Testis (tissue), 3 donors: ENCODE data around the gene PRELID2. TPM values are rescaled to one million over a fixed set of nuclear protein-coding genes. Genes with fewer than 3 reads are reported as not detected.

Experiments used
- DNase-seq: peaks from one replicate; pipeline ENCODE4 v3.0.0-alpha.2; 2019
- H3K27ac ChIP-seq, 2 donors: fragments of 200-600 bp; sonication (generic); one replicate each; pipeline ENCODE4 v1.5.1; 2019
- H3K27me3 ChIP-seq: fragments of 200-600 bp; sonication (generic); one replicate; pipeline ENCODE4 v1.5.1; 2019
- H3K36me3 ChIP-seq: fragments of 200-600 bp; sonication (generic); one replicate; pipeline ENCODE4 v1.5.1; 2017; ENCODE audit warnings: low read depth; ENCODE audit errors: missing control alignments
- H3K4me1 ChIP-seq: fragments of 200-600 bp; sonication (generic); one replicate; pipeline ENCODE4 v1.5.1; 2019
- H3K4me3 ChIP-seq, 2 donors: fragments of 200-600 bp; sonication (generic); one replicate each; pipeline ENCODE4 v1.5.1; 2017 to 2019
- H3K9me3 ChIP-seq: fragments of 200-600 bp; sonication (generic); one replicate; pipeline ENCODE4 v1.5.1; 2017
- CTCF ChIP-seq, 3 experiments: fragments of 450-650 bp in 2 of 3; fragments of 200-600 bp in 1 of 3; sonication (generic) in 1 of 3; IDR thresholded peaks; one replicate each; pipeline ENCODE4 v1.5.1; 2016 to 2019; ENCODE audit warnings: antibody characterized with exemption in 3 of 3, mild to moderate bottlenecking in 2 of 3, moderate library complexity in 1 of 3
- POLR2A ChIP-seq: fragments of 450-650 bp; IDR thresholded peaks from one replicate; pipeline ENCODE4 v1.6.1; 2017; ENCODE audit warnings: antibody characterized with exemption, mild to moderate bottlenecking, moderate library complexity
- WGBS, 2 donors: methylation state at CpG; one replicate each; pipeline ENCODE4 v1.1.5; 2018; 5-methylcytosine and 5-hydroxymethylcytosine counted together
- intact Hi-C: fragments of 100-400 bp; cut with DNase I; formaldehyde crosslinking; loops from one replicate; pipeline ENCODE4 v1.15.1; 2023; ENCODE audit warnings: low total_unique reads
- polyA plus RNA-seq: library from polyadenylated mRNA; stranded (reverse); fragments of 350-450 nt; fragmentation: Illumina TruSeq; extraction: RNeasy Lipid Tissue Mini Kit (QIAGEN cat#74804); gene quantifications from one replicate; pipeline ENCODE4 v1.2.3, GENCODE V29; 2014; ENCODE audit warnings: low read depth, low replicate concordance; ENCODE audit not compliant: insufficient read depth
- total RNA-seq, 2 donors: library from RNA; depleted of rRNA; stranded (reverse); fragments of >200 nt; gene quantifications; one replicate each; pipeline ENCODE4 v1.2.3, GENCODE V29; 2016

Gene PRELID2
- total and polyA plus RNA-seq, 3 donors from 2014 or later: 2.9 to 15.7 (median 13.8) TPM

- Histone ChIP-seq H3K9me3 (no peaks in the 10 kb centered on the region), H3K27me3 (no peaks in the 10 kb centered on the region), H3K27ac (no peak overlapping the region), H3K36me3 (no peaks in the 10 kb centered on the region), H3K4me3 (no peak overlapping the region), H3K4me1 (peaks cover 16% of the 10 kb centered on the region)
- WGBS, 2 donors: 92 to 94% methylated on average over 3 of the region's 3 CpGs
- intact Hi-C loops: no loop called here
- DNase-seq: no peak
- TF ChIP-seq CTCF (IDR thresholded peaks at IDR 0.05) (no peak), POLR2A (no peak)
Observed at GRCh38 chr5:145853781-145854376, 18.7 kb upstream of the PRELID2 start.

- no peak for DNase-seq
- H3K27me3 ChIP-seq: no peaks in the 10 kb centered on the region
- H3K27ac ChIP-seq: no peak overlapping the region
- H3K9me3 ChIP-seq: no peaks in the 10 kb centered on the region
- intact Hi-C loops: no loop called here
- TF ChIP-seq CTCF (IDR thresholded peaks at IDR 0.05) (no peak), POLR2A (no peak)
- H3K4me3 ChIP-seq: no peak overlapping the region
- 80 to 83% methylated on average over 3 of the region's 3 CpGs for WGBS, 2 donors
- H3K36me3 ChIP-seq: no peaks in the 10 kb centered on the region
- H3K4me1 ChIP-seq: peaks cover 12% of the 10 kb centered on the region
Observed at GRCh38 chr5:145852990-145853389, 17.8 kb upstream of the PRELID2 start.

- Histone ChIP-seq H3K9me3 (no peaks in the 10 kb centered on the region), H3K27ac (no peak overlapping the region), H3K36me3 (no peaks in the 10 kb centered on the region), H3K4me1 (no peaks in the 10 kb centered on the region), H3K27me3 (no peaks in the 10 kb centered on the region), H3K4me3 (no peak overlapping the region)
- 90 to 95% methylated on average over 1 of the region's 1 CpG for WGBS, 2 donors
- intact Hi-C loops: no loop called here
- TF ChIP-seq POLR2A: no peak
- TF ChIP-seq CTCF (IDR thresholded peaks at IDR 0.05): no peak
- no peak for DNase-seq
Observed at GRCh38 chr5:145848854-145849253, 13.7 kb upstream of the PRELID2 start.

GRCh38 chr5:145847499-145848497 lies 12.7 kb upstream of the PRELID2 start:
- intact Hi-C loops: no loop called here
- Histone ChIP-seq H3K27ac (no peak overlapping the region), H3K9me3 (no peaks in the 10 kb centered on the region), H3K27me3 (no peaks in the 10 kb centered on the region), H3K4me1 (no peaks in the 10 kb centered on the region), H3K4me3 (no peak overlapping the region), H3K36me3 (no peaks in the 10 kb centered on the region)
- 86 to 90% methylated on average over 6 of the region's 6 CpGs for WGBS, 2 donors
- no peak for TF ChIP-seq CTCF (IDR thresholded peaks at IDR 0.05)
- no peak for TF ChIP-seq POLR2A
- DNase-seq: no peak
